Loucy (cell line): ENCODE data around the gene ST6GAL1.

Experiments
- EZH2phosphoT487 ChIP-seq: fragments of 200-600 bp; IDR thresholded peaks from 2 replicates; pipeline ENCODE4 v1.6.1; 2018; ENCODE audit warnings: antibody characterized with exemption, mild to moderate bottlenecking, moderate library complexity, borderline replicate concordance
- TF ChIP-seq, protein P1 (sequence below): fragments of 200-600 bp; sonication (generic); conservative IDR thresholded peaks from 2 replicates; pipeline ENCODE4 v1.5.1; 2014; ENCODE audit warnings: mild to moderate bottlenecking, antibody characterized with exemption, low read length

DNA sequence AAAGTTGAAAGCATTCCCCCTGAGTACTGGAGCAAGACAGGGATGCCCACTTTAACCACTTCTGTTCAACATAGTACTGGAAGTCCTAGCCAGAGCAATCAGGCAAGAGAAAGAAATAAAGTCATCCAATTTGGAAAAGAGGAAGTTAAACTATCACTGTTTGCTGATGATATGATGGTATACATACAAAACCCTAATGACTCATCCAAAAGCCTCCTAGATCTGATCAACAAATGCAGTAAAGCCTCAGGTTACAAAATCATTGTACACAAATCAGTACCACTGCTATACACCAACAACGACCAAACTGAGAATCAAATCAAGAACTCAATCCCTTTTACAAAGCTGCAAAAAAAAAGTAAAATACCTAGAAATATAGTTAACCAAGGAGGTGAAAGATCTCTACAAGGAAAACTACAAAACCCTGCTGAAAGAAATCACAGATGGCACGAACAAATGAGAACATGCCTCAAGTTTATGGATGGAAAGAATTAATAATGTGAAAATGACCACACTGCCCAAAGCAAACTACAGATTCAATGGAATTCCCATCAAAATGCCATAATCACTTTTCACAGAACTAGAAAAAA is 168.7 kb downstream of the ST6GAL1 start:
- TF ChIP-seq, protein P1, sequence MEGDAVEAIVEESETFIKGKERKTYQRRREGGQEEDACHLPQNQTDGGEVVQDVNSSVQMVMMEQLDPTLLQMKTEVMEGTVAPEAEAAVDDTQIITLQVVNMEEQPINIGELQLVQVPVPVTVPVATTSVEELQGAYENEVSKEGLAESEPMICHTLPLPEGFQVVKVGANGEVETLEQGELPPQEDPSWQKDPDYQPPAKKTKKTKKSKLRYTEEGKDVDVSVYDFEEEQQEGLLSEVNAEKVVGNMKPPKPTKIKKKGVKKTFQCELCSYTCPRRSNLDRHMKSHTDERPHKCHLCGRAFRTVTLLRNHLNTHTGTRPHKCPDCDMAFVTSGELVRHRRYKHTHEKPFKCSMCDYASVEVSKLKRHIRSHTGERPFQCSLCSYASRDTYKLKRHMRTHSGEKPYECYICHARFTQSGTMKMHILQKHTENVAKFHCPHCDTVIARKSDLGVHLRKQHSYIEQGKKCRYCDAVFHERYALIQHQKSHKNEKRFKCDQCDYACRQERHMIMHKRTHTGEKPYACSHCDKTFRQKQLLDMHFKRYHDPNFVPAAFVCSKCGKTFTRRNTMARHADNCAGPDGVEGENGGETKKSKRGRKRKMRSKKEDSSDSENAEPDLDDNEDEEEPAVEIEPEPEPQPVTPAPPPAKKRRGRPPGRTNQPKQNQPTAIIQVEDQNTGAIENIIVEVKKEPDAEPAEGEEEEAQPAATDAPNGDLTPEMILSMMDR, result no peak
- no peak for TF ChIP-seq EZH2phosphoT487
